Upper lobe of left lung (tissue), 6 donors: Measurements from ENCODE around the gene PTPRD. TPM values are rescaled to one million over a fixed set of nuclear protein-coding genes. Genes with fewer than 3 reads are reported as not detected.

Experiments
- ATAC-seq, 2 donors: fragments of 200-7000 bp; cut with Tn5 transposase; one replicate each; pipeline ENCODE4 v1.9.1; 2022; ENCODE audit warnings: mild to moderate bottlenecking in 2 of 2, moderate library complexity in 2 of 2; ENCODE audit not compliant: low FRiP score in 2 of 2
- DNase-seq, 2 donors: peaks; one replicate each; pipeline ENCODE4 v3.0.0-alpha.2; 2019 to 2020
- H3K27ac ChIP-seq, 4 donors: fragments of 200-600 bp; sonication (generic); one replicate each; pipeline ENCODE4 v1.5.1; 2016 to 2019
- H3K27me3 ChIP-seq, 4 donors: fragments of 200-600 bp; sonication (generic); one replicate each; pipeline ENCODE4 v1.5.1; 2017 to 2019
- H3K36me3 ChIP-seq, 4 donors: fragments of 200-600 bp; sonication (generic); one replicate each; pipeline ENCODE4 v1.5.1; 2016 to 2019
- H3K4me1 ChIP-seq, 4 donors: fragments of 200-600 bp; sonication (generic); one replicate each; pipeline ENCODE4 v1.5.1; 2018 to 2019
- H3K4me3 ChIP-seq, 4 donors: fragments of 200-600 bp; sonication (generic); one replicate each; pipeline ENCODE4 v1.5.1; 2017 to 2019; ENCODE audit warnings: mild to moderate bottlenecking in 2 of 4, moderate library complexity in 1 of 4
- H3K9me3 ChIP-seq, 4 donors: fragments of 200-600 bp; sonication (generic); one replicate each; pipeline ENCODE4 v1.5.1; 2018 to 2019
- CTCF ChIP-seq, 6 experiments: fragments of 450-650 bp in 4 of 6; fragments of 200-600 bp in 2 of 6; sonication (generic) in 2 of 6; IDR thresholded peaks; one replicate each; pipeline ENCODE4 v1.5.1; 2016 to 2019; ENCODE audit warnings: antibody characterized with exemption in 6 of 6
- EP300 ChIP-seq, 4 donors: sonication (generic); formaldehyde crosslinking; IDR thresholded peaks; one replicate each; pipeline ENCODE4 v1.5.1; 2017; ENCODE audit warnings: antibody characterized with exemption in 4 of 4, control low read depth in 2 of 4
- POLR2A ChIP-seq, 4 donors: fragments of 450-650 bp; IDR thresholded peaks; one replicate each; pipeline ENCODE4 v1.5.1; 2016 to 2017; ENCODE audit warnings: antibody characterized with exemption in 4 of 4, mild to moderate bottlenecking in 2 of 4
- POLR2AphosphoS5 ChIP-seq, 2 donors: sonication (generic); formaldehyde crosslinking; IDR thresholded peaks; one replicate each; pipeline ENCODE4 v1.5.1; 2017; ENCODE audit warnings: antibody characterized with exemption in 2 of 2
- WGBS, 2 donors: methylation state at CpG; one replicate each; pipeline ENCODE4 v1.1.5; 2017 to 2018; 5-methylcytosine and 5-hydroxymethylcytosine counted together
- small RNA-seq, 4 donors: library from RNA; depleted of rRNA; stranded (forward); fragments of <200 nt; gene quantifications; one replicate each; pipeline ENCODE3, GENCODE V24; 2016
- total RNA-seq, 6 donors: library from RNA; depleted of rRNA in 4 of 6; stranded (reverse); fragments of >200 nt in 4 of 6; gene quantifications; one replicate each; pipeline versions ENCODE4 v1.1.0 to v1.2.1, GENCODE V29; 2016 to 2021
- donor health status: DM: no; HTN: no; CAD: no; lungs with moderate emphysema.
- donor health status: DM: no; HTN: yes; CAD: no; lungs with severe emphysema.

Gene PTPRD
- total RNA-seq, 6 donors from 2014 or later = 7.4 to 46.1 (median 14.5) TPM

GRCh38 chr9:8267636-8268035 is 2345.2 kb downstream of the PTPRD start:
- WGBS, 2 donors = 66 to 80% methylated on average over 2 of the region's 2 CpGs
- H3K9me3 ChIP-seq = no peaks in the 10 kb centered on the region
- no peaks in the 10 kb centered on the region for H3K27me3 ChIP-seq
- DNase-seq = no peak
- H3K4me1 ChIP-seq = no peaks in the 10 kb centered on the region
- no peaks in the 10 kb centered on the region for H3K36me3 ChIP-seq
- no peak for ATAC-seq
- no peak overlapping the region for H3K4me3 ChIP-seq
- TF ChIP-seq POLR2A (IDR thresholded peaks at IDR 0.05) (no peak), CTCF (IDR thresholded peaks at IDR 0.05) (no peak), EP300 (IDR thresholded peaks at IDR 0.05) (no peak), POLR2AphosphoS5 (IDR thresholded peaks at IDR 0.05) (no peak)
- H3K27ac ChIP-seq = no peak overlapping the region

GRCh38 chr9:8266861-8267260 is 2345.9 kb downstream of the PTPRD start:
- no peaks in the 10 kb centered on the region for H3K27me3 ChIP-seq
- no peaks in the 10 kb centered on the region for H3K36me3 ChIP-seq
- no peak for TF ChIP-seq POLR2AphosphoS5 (IDR thresholded peaks at IDR 0.05)
- DNase-seq (no peak), ATAC-seq (no peak)
- no peak overlapping the region for H3K27ac ChIP-seq
- H3K9me3 ChIP-seq = no peaks in the 10 kb centered on the region
- H3K4me3 ChIP-seq = no peak overlapping the region
- 81 to 93% methylated on average over 1 of the region's 1 CpG for WGBS, 2 donors
- no peaks in the 10 kb centered on the region for H3K4me1 ChIP-seq

- TF ChIP-seq POLR2A (IDR thresholded peaks at IDR 0.05) (no peak), POLR2AphosphoS5 (IDR thresholded peaks at IDR 0.05) (no peak), CTCF (IDR thresholded peaks at IDR 0.05) (no peak), EP300 (IDR thresholded peaks at IDR 0.05) (no peak)
- H3K4me1 ChIP-seq = no peaks in the 10 kb centered on the region
- no peaks in the 10 kb centered on the region for H3K36me3 ChIP-seq
- 86 to 90% methylated on average over 2 of the region's 2 CpGs for WGBS, 2 donors
- H3K4me3 ChIP-seq = no peak overlapping the region
- DNase-seq (no peak), ATAC-seq (no peak)
- H3K27ac ChIP-seq = no peak overlapping the region
- no peaks in the 10 kb centered on the region for H3K9me3 ChIP-seq
- no peaks in the 10 kb centered on the region for H3K27me3 ChIP-seq
Measured at GRCh38 chr9:8265281-8265680, 2347.5 kb downstream of the PTPRD start.

Small RNA genes within 50 kb of the gene (small RNA-seq; reads per million reads assigned to genes)
- gene AL135790.2 = 0 reads per million in 4 donors
- 0 reads per million in 4 donors for gene RNU7-185P
